ENCODE data around the gene ARHGEF2. TPM values are rescaled to one million over a fixed set of nuclear protein-coding genes. Genes with fewer than 3 reads are reported as not detected.

The ARHGEF2 gene
- total and polyA plus RNA-seq, 9 of the 15 experiments (the other 6 are each of a cell fraction or from before 2014, with no cell fraction given): 7.1 to 162 (median 62.2) TPM

GRCh38 chr1:155934936-155935590 lies 43.3 kb downstream of the ARHGEF2 start (continued):
- TF ChIP-seq EP400 (IDR thresholded peaks at IDR 0.05) (no peak), ZBTB43 (CRISPR knock-in tag; IDR thresholded peaks at IDR 0.05) (no peak), MIER1 (IDR thresholded peaks at IDR 0.05; ENCODE audit: low read depth) (no peak), GATAD2B (IDR thresholded peaks at IDR 0.05; ENCODE audit: borderline replicate concordance) (no peak), ZBTB49 (CRISPR knock-in tag; IDR thresholded peaks at IDR 0.05; ENCODE audit: borderline replicate concordance) (0 out of 2 replicates have a peak, but pooled peaks have one; percentile 20), BCOR (IDR thresholded peaks at IDR 0.05) (peak; percentile 58; the same call in 1 of the 2 replicates), BRF2 (IDR thresholded peaks at IDR 0.05; ENCODE audit: borderline replicate concordance, insufficient read depth, insufficient read length) (no peak), SRSF7 (optimal IDR thresholded peaks at IDR 0.05; ENCODE audit: low read depth, low read length) (no peak), CUX1 (CRISPR knock-in tag; IDR thresholded peaks at IDR 0.05) (0 out of 2 replicates have a peak, but pooled peaks have one; percentile 10), CEBPB (tag; IDR thresholded peaks at IDR 0.05) (no peak), SPI1 (IDR thresholded peaks at IDR 0.05; ENCODE audit: borderline replicate concordance, low read depth, low read length) (no peak), THRAP3 (IDR thresholded peaks at IDR 0.05; ENCODE audit: borderline replicate concordance) (peak; percentile 86; the same call in 1 of the 2 replicates), THAP12 (CRISPR knock-in tag; IDR thresholded peaks at IDR 0.05) (no peak), ZEB2 (IDR thresholded peaks at IDR 0.05) (no peak), ZNF431 (CRISPR knock-in tag; IDR thresholded peaks at IDR 0.05) (no peak)

All from K562 (cell line).